GM10266 (cell line): ENCODE data around the gene ZFAND2A.

Source experiments
- DNase-seq: peaks from one replicate; pipeline ENCODE4 v3.0.0; 2012; ENCODE audit errors: extremely low spot score
- CTCF ChIP-seq: IDR thresholded peaks from 2 replicates; pipeline ENCODE4 v1.5.1; 2012; ENCODE audit warnings: mild to moderate bottlenecking, low read depth; ENCODE audit not compliant: control insufficient read depth, insufficient read depth; ENCODE audit errors: missing control alignments

The ZFAND2A gene

GRCh38 chr7:1141651-1142050 is 18.3 kb downstream of the ZFAND2A start:
- no peak for TF ChIP-seq CTCF
- no peak for DNase-seq

DNA sequence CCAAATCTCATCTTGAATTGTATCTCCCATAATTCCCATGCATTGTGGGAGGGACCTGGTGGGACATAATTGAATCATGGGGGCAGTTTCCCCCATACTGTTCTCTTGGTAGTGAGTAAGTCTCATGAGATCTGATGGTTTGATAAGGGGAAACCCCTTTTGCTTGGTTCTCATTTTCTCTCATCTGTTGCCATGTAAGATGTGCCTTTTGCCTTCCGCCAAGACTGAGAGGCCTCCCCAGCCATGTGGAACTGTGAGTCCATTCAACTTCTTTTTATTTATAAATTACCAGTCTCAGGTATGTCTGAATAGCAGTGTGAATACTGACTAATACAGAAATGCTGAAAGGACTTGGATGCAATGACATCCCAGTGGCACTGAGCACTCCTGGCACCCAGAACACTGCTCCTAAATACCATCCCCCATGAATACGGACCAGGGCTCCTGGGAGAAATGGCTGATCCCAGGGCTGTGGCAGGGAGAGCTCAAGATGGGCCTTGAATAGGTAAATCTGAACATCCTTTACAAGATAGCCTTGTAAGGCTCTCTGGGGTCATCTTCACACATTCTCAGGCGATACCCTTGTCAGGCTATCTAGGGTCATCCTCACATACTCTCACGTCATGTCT is 19.4 kb downstream of the ZFAND2A start:
- no peak for DNase-seq

DNA sequence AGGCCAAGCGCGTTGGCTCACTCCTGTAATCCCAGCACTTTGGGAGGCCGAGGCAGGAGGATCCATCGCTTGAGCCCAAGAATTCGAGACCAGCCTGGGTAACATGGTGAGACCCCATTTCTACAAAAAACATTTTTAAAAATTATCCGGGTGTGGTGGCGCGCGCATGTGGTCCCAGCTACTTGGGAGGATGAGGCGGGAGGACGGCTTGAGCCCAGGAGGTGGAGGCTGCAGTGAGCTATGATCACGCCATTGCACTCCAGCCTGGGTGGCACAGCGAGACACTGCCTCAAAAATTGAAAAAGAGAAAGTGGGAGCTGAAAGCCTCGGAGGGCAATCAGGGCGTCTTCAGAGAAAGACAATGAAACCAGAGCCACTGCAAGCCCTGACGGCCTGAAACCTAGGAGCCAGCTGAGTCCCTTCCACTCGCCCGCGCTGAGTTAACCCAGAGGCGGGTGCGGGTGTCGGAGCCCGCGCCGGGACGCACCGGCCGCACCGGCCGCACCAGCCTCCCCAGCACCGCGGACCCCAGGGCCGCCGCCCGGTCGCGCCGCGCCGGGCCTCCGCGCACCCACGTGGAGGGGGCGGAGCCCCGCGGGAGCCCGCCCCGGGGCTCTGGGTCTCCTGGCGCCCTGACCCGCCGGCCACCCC is 22.4 kb downstream of the ZFAND2A start:
- no peak for DNase-seq
- no peak for TF ChIP-seq CTCF

More for the DNA sequence above, 19.4 kb downstream of the ZFAND2A start:
- no peak for TF ChIP-seq CTCF

- no peak for TF ChIP-seq CTCF
- no peak for DNase-seq
These were observed 23.0 kb downstream of the ZFAND2A start for GRCh38 chr7:1136841-1137516.

DNA sequence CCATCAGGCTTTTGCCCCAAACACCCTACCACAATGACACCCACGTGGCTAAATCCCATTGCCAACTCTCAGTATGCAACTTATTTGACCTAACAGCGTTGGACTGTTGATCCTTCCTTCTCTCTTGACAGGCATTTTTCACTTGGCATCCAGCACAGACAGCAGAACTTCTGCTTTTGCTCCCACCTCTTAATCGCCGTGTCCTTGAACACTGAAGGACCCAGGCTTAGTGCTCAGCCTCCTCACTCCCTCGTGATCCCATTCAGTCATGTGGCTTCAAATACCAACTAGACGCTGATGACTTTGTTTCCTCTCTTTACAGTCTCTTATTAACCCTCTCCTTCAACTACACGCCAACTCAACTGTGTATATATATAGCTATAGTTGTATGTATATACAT is 25.0 kb downstream of the ZFAND2A start:
- no peak for DNase-seq
- no peak for TF ChIP-seq CTCF

DNA sequence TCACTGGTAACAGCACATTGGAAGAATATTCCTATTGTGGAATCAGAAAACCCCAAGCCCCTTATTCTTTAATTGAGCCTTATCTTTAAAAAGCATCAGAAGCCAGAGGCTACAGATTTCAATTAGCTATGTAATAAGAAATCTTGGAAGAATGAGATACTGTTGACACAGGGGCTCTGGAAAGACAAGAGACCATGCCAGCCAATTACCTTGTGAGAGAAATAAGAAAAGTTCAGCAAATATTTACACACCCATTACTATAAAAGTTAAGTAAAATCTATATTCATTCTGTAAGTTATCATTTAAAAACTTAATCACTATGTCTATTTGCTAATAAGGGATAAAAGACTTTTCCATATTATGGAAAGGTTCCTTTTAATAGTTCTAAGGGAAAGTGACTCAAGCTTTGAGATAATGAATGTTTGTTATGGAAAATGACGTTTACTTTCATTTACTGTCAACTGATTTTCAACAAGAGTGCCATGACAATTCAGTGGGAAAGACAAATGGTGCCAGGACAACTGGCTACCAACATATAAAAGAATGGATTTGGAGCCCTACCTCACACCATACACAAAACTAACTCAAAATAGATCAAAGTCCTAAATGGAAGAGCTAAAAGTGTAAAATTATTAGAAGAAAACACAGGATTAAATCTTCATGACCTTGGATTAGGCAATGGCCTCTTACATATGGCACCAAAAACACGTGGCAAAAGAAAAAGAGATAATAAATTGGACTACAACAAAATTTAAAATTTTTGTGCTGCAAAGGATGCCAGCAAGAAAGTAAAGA is 28.3 kb downstream of the ZFAND2A start:
- no peak for TF ChIP-seq CTCF
- DNase-seq, result no peak
